ENCODE data around the gene LBHD2. TPM values are rescaled to one million over a fixed set of nuclear protein-coding genes. Genes with fewer than 3 reads are reported as not detected.

Gene LBHD2
- total and polyA plus RNA-seq, 2 of the 8 experiments (the other 6 are each of a cell fraction or from before 2014, with no cell fraction given), result not detected

- no peak for TF ChIP-seq E2F6 (IDR thresholded peaks at IDR 0.05)
- no peak for TF ChIP-seq ATF3 (IDR thresholded peaks at IDR 0.05; ENCODE audit: insufficient read depth, low read depth, low read length)
- no peak for TF ChIP-seq JUN (IDR thresholded peaks at IDR 0.05; ENCODE audit: low read depth, low read length)
Measured at GRCh38 chr14:103086771-103087342, 2.8 kb downstream of the LBHD2 start (continued).
